ENCODE data around the gene XRCC4. TPM values are rescaled to one million over a fixed set of nuclear protein-coding genes. Genes with fewer than 3 reads are reported as not detected.

The XRCC4 gene
- total and polyA plus RNA-seq, 2 of the 8 experiments (the other 6 are each of a cell fraction or from before 2014, with no cell fraction given), result 3.0 to 8.3 TPM

GRCh38 chr5:83255268-83255667 lies 177.9 kb downstream of the XRCC4 start:
- no peak overlapping the region for H3K14ac ChIP-seq (ENCODE audit: insufficient read length)
- H2AK5ac ChIP-seq (ENCODE audit: low read depth, low read length), result no peak overlapping the region
- H3K36me3 ChIP-seq (ENCODE audit: control insufficient read depth in 2 of 4, insufficient read depth in 4 of 4, low read length in 3 of 4), result no peaks in the 10 kb centered on the region
- no peak overlapping the region for H3K18ac ChIP-seq (ENCODE audit: extremely low read depth, low read length)
- H2AFZ ChIP-seq (ENCODE audit: low read length), result no peak overlapping the region
- no peak overlapping the region for H4K8ac ChIP-seq (ENCODE audit: extremely low read depth, insufficient read depth, low read length)
- POLR2A ChIA-PET (ENCODE audit: partially characterized antibody), result no interaction called here
- no peak overlapping the region for H3K27ac ChIP-seq (ENCODE audit: low read depth, low read length)
- H3K9me3 ChIP-seq (ENCODE audit: insufficient read depth in 2 of 2, low read depth in 1 of 2, low read length in 1 of 2), result no peaks in the 10 kb centered on the region
- no peaks in the 10 kb centered on the region for H3K27me3 ChIP-seq (replicated peaks in 1 of 4; ENCODE audit: control insufficient read depth in 3 of 4, extremely low read depth in 1 of 4, insufficient read depth in 3 of 4, low read length in 3 of 4)
- H3K23ac ChIP-seq (ENCODE audit: insufficient read length), result no peak overlapping the region
- no peak overlapping the region for H4K91ac ChIP-seq (replicated peaks; ENCODE audit: insufficient read length, low read length)
- CTCF ChIA-PET (ENCODE audit: partially characterized antibody), result no interaction called here
- no peak for DNase-seq (ENCODE audit: low read depth in 1 of 2, low spot score in 2 of 2)
- FAIRE-seq, result no peak
- no peaks in the 10 kb centered on the region; a peak in 1 of 7 replicates for H3K4me1 ChIP-seq (replicated peaks in 1 of 4; ENCODE audit: control insufficient read depth in 3 of 4, insufficient read depth in 4 of 4, low read length in 3 of 4)
- no peak overlapping the region for H3K9ac ChIP-seq (replicated peaks in 1 of 4; ENCODE audit: extremely low read depth in 1 of 4, low read depth in 3 of 4, low read length in 3 of 4)
- no peaks in the 10 kb centered on the region for H4K20me1 ChIP-seq (replicated peaks in 1 of 2; ENCODE audit: control insufficient read depth in 1 of 2, insufficient read depth in 2 of 2, low read length in 2 of 2)
- H2BK20ac ChIP-seq (ENCODE audit: low read length), result no peak overlapping the region
- H3K4me3 ChIP-seq (ENCODE audit: extremely low read depth in 1 of 4, insufficient read depth in 2 of 4, low read depth in 3 of 4, low read length in 4 of 4), result no peak overlapping the region
- H3K23me2 ChIP-seq (ENCODE audit: low read depth, low read length), result no peaks in the 10 kb centered on the region
- WGBS, 2 experiments (ENCODE audit: extremely low coverage in 1 of 2, insufficient coverage in 1 of 2, insufficient read length in 1 of 2, insufficient replicate concordance in 2 of 2, low coverage in 1 of 2, low lambda C conversion rate in 2 of 2, missing lambda C conversion rate in 1 of 2), result 77% methylated on average over 1 of the region's 1 CpG; no CpG with 5 or more reads in 1 of the 2 experiments
- H4K5ac ChIP-seq (ENCODE audit: insufficient read length, low read depth, low read length), result no peak overlapping the region
- no peak overlapping the region for H2BK5ac ChIP-seq (ENCODE audit: low read depth, low read length)
- H3K4me2 ChIP-seq (ENCODE audit: insufficient read depth in 1 of 2, low read depth in 2 of 2, low read length in 2 of 2), result no peak overlapping the region
- H2BK120ac ChIP-seq (replicated peaks; ENCODE audit: low read depth, low read length), result no peak overlapping the region
- TF ChIP-seq SIRT6 (IDR thresholded peaks at IDR 0.05; ENCODE audit: low read length) (no peak), BACH1 (IDR thresholded peaks at IDR 0.05; ENCODE audit: low read length) (no peak), KDM4A (IDR thresholded peaks at IDR 0.05; ENCODE audit: low read depth, low read length, severe bottlenecking) (no peak), RBBP5 (IDR thresholded peaks at IDR 0.05; ENCODE audit: borderline replicate concordance, low read depth, low read length) (no peak), CHD1 (IDR thresholded peaks at IDR 0.05; ENCODE audit: low read depth, low read length) (no peak), EP300 (IDR thresholded peaks at IDR 0.05; ENCODE audit: borderline replicate concordance in 1 of 2, low read depth in 2 of 2, low read length in 2 of 2) (no peak), ATF2 (IDR thresholded peaks at IDR 0.05; ENCODE audit: low read length) (no peak)
- no peak overlapping the region for H2BK12ac ChIP-seq (ENCODE audit: low read depth, low read length)
- no peak overlapping the region for H3K4ac ChIP-seq (replicated peaks; ENCODE audit: insufficient read length, low read depth, low read length)
- H3K56ac ChIP-seq (replicated peaks; ENCODE audit: insufficient read length, low read depth, low read length), result no peak overlapping the region
- no peak overlapping the region for H2BK15ac ChIP-seq (ENCODE audit: low read length)
- H3K79me2 ChIP-seq (ENCODE audit: control insufficient read depth in 1 of 2, insufficient read depth in 2 of 2, low read length in 2 of 2), result no peaks in the 10 kb centered on the region
- no peaks in the 10 kb centered on the region for H3K79me1 ChIP-seq (ENCODE audit: low read depth, low read length)
